ENCODE data around the gene WNT4. TPM values are rescaled to one million over a fixed set of nuclear protein-coding genes. Genes with fewer than 3 reads are reported as not detected.

WNT4 gene
- total RNA-seq, 2 donors from 2014 or later, result 3.0 to 3.4 TPM

DNA sequence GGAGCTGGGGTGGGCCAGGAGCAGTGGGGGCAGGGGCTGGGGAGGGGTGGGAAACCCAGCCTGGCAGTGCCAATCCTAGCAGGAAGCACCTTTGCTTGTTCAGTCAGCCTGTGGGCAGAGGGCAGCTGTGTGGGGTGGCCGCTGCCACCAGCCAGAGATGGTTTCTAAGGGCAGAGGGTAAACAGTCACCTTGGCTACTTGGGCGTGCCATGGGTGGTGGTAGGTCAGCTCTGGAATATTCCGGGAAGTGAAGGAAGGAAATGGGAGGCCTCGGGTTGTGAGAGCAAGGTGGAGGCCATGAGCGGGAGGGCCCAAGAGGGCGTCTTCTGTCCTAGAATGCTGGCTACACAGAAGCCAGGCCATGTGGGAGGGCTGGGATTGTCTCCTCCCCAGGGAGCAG is 20.7 kb upstream of the WNT4 start:
- H3K4me1 ChIP-seq (replicated peaks), result no peaks in the 10 kb centered on the region
- no peaks in the 10 kb centered on the region for H3K9me3 ChIP-seq
- no peaks in the 10 kb centered on the region for H3K36me3 ChIP-seq
- no peaks in the 10 kb centered on the region for H3K27me3 ChIP-seq (replicated peaks; ENCODE audit: insufficient read depth)
- H3K4me3 ChIP-seq, result no peak overlapping the region
- TF ChIP-seq, protein P1, sequence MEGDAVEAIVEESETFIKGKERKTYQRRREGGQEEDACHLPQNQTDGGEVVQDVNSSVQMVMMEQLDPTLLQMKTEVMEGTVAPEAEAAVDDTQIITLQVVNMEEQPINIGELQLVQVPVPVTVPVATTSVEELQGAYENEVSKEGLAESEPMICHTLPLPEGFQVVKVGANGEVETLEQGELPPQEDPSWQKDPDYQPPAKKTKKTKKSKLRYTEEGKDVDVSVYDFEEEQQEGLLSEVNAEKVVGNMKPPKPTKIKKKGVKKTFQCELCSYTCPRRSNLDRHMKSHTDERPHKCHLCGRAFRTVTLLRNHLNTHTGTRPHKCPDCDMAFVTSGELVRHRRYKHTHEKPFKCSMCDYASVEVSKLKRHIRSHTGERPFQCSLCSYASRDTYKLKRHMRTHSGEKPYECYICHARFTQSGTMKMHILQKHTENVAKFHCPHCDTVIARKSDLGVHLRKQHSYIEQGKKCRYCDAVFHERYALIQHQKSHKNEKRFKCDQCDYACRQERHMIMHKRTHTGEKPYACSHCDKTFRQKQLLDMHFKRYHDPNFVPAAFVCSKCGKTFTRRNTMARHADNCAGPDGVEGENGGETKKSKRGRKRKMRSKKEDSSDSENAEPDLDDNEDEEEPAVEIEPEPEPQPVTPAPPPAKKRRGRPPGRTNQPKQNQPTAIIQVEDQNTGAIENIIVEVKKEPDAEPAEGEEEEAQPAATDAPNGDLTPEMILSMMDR (IDR thresholded peaks at IDR 0.05), result no peak
- TF ChIP-seq POLR2AphosphoS5 (IDR thresholded peaks at IDR 0.05) (no peak), POLR2A (IDR thresholded peaks at IDR 0.05) (no peak)
- intact Hi-C loops (cut with DNase I), result no loop called here
- H3K27ac ChIP-seq, result no peak overlapping the region
- WGBS, result 93% methylated on average over 6 of the region's 6 CpGs
- DNase-seq (ENCODE audit: low spot score), result no peak

DNA sequence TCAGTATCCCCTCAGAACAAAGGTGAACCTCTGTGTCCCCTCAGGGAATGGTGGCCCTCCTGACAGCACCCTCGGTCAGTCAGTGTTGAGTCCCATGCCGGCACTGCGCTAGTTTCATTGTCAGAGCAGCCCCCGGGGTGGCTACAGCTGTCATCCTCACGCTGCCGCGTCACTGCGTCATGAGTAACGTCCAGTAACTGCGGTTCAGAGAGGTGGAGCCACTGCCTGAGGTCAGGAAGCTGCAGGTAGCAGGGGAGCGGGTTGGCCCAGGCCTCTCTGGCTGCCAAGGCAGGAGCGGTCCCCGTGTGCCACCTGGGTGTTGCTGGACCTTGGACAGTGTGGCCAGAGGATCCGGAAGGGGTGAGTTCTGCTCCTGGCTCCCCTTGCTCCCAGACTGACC is 20.2 kb upstream of the WNT4 start:
- no peak for DNase-seq (ENCODE audit: low spot score)
- Histone ChIP-seq H3K4me3 (no peak overlapping the region), H3K9me3 (no peaks in the 10 kb centered on the region), H3K27me3 (replicated peaks; ENCODE audit: insufficient read depth) (no peaks in the 10 kb centered on the region), H3K36me3 (no peaks in the 10 kb centered on the region), H3K4me1 (replicated peaks) (no peaks in the 10 kb centered on the region), H3K27ac (no peak overlapping the region)
- no peak for TF ChIP-seq POLR2AphosphoS5 (IDR thresholded peaks at IDR 0.05)
- TF ChIP-seq, protein P1 (IDR thresholded peaks at IDR 0.05), result no peak
- TF ChIP-seq POLR2A (IDR thresholded peaks at IDR 0.05), result no peak
- intact Hi-C loops (cut with DNase I), result no loop called here
- 90% methylated on average over 14 of the region's 14 CpGs for WGBS

DNA sequence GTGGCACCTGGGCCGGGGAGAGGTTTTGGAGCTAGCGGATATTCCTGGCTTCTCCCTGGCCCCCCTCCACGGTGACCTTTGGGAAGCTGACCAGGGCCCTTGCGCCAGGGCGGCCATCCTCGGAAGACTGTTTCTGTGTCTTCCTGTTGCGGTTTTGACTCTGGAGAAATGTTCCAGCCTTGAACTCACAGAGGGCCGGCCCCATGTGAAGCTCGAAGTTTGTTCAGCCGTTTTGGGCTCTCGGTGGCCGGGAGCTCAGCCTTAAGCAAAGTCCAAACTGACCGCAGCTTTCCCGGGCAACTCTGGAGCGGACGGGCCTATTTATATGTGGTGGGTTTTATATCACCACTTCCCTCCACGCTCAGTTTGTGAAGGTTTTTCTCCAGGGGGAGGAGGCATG is 17.0 kb upstream of the WNT4 start:
- WGBS, result 90% methylated on average over 17 of the region's 17 CpGs
- TF ChIP-seq POLR2A (IDR thresholded peaks at IDR 0.05) (no peak), POLR2AphosphoS5 (IDR thresholded peaks at IDR 0.05) (no peak)
- TF ChIP-seq, protein P1 (IDR thresholded peaks at IDR 0.05), result no peak
- Histone ChIP-seq H3K4me1 (replicated peaks) (no peaks in the 10 kb centered on the region), H3K9me3 (no peaks in the 10 kb centered on the region), H3K27me3 (replicated peaks; ENCODE audit: insufficient read depth) (no peaks in the 10 kb centered on the region), H3K27ac (no peak overlapping the region), H3K4me3 (no peak overlapping the region), H3K36me3 (no peaks in the 10 kb centered on the region)
- no peak for DNase-seq (ENCODE audit: low spot score)
- intact Hi-C loops (cut with DNase I), result no loop called here

DNA sequence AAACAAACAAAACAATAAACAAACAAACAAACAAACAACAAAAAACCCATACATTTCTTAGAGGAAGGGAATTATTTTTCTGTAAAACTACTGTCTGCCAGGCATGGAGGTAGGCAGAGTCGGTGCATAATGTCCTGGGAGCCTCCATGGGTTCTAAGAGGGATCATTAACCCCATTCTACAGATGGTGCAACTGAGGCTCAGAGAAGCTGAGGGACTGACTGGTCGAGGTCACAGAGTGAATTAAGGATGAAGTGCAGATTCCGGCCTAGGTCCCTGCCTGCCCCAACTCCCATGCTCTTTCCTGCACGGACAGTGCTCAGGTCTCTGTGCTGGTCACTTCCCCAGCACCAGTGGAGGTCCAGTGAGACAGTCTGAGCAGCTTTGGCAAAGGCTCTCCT is 15.8 kb upstream of the WNT4 start:
- H3K27ac ChIP-seq, result no peak overlapping the region
- H3K27me3 ChIP-seq (replicated peaks; ENCODE audit: insufficient read depth), result no peaks in the 10 kb centered on the region
- H3K4me3 ChIP-seq, result no peak overlapping the region
- no peak for DNase-seq (ENCODE audit: low spot score)
- no peaks in the 10 kb centered on the region for H3K36me3 ChIP-seq
- H3K4me1 ChIP-seq (replicated peaks), result no peaks in the 10 kb centered on the region
- no peak for TF ChIP-seq POLR2AphosphoS5 (IDR thresholded peaks at IDR 0.05)
- TF ChIP-seq POLR2A (IDR thresholded peaks at IDR 0.05), result no peak
- TF ChIP-seq, protein P1 (IDR thresholded peaks at IDR 0.05), result no peak
- WGBS, result 91% methylated on average over 4 of the region's 4 CpGs
- no peaks in the 10 kb centered on the region for H3K9me3 ChIP-seq
- intact Hi-C loops (cut with DNase I), result no loop called here

DNA sequence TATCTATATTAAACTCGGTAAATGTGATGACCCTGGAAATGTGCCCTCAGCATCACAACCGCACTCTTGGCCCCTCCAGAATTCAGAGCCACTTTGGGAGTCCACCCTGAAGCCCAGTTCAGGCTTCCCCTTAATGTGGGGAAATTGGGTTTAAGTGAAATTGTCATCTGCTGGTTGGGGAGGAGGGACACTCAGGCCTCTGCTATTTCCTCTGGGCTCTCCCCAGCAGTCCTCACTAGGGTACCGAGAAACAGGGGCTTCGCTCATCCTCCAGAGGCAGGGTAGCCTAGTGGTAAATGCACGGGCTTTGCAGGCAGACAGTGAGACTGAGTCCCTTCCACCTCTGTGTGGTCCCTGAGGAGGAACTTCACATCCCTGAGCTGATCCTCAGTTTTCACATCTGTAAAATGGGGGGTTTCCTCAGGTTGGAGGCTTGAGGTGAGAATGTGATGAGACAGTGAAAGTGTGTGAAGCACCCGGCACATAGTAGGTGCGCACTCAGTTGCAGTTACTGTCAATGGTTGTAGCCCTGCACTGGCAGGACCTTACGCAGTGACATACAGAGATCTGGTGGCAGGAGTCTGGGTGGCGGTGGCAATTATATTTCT is 14.6 kb upstream of the WNT4 start:
- Histone ChIP-seq H3K27ac (no peak overlapping the region), H3K27me3 (replicated peaks; ENCODE audit: insufficient read depth) (no peaks in the 10 kb centered on the region), H3K4me3 (no peak overlapping the region), H3K36me3 (no peaks in the 10 kb centered on the region), H3K9me3 (no peaks in the 10 kb centered on the region), H3K4me1 (replicated peaks) (no peaks in the 10 kb centered on the region)
- 91% methylated on average over 9 of the region's 9 CpGs for WGBS
- intact Hi-C loops (cut with DNase I), result no loop called here
- TF ChIP-seq POLR2AphosphoS5 (IDR thresholded peaks at IDR 0.05) (no peak), POLR2A (IDR thresholded peaks at IDR 0.05) (no peak)
- TF ChIP-seq, protein P1 (IDR thresholded peaks at IDR 0.05), result no peak
- DNase-seq (ENCODE audit: low spot score), result no peak

Data from prostate gland (tissue), 2 donors.